Nephron progenitor cell (in vitro differentiated cells): ENCODE data around the gene EPHA6.
"Not testable (repeated sequence)": the region's sequence is repeated elsewhere in the genome, so short reads cannot be mapped to it uniquely, and the experiment has no call there.

Experiments
- DNase-seq: peaks from one replicate; pipeline ENCODE4 v3.0.0; 2021
- H3K27ac Mint-ChIP-seq: 2 replicates; pipeline ENCODE4 v1.8.0; 2021; ENCODE audit warnings: mild to moderate bottlenecking, moderate library complexity, mixed read lengths
- H3K27me3 Mint-ChIP-seq: 2 replicates; pipeline ENCODE4 v1.8.0; 2021; ENCODE audit warnings: mild to moderate bottlenecking, low read depth, mixed read lengths; ENCODE audit not compliant: poor library complexity
- H3K36me3 Mint-ChIP-seq: 2 replicates; pipeline ENCODE4 v1.8.0; 2021; ENCODE audit warnings: low read depth, mixed read lengths
- H3K4me1 Mint-ChIP-seq: 2 replicates; pipeline ENCODE4 v1.8.0; 2021; ENCODE audit warnings: mixed read lengths
- H3K4me3 Mint-ChIP-seq: 2 replicates; pipeline ENCODE4 v1.8.0; 2021; ENCODE audit warnings: mild to moderate bottlenecking, moderate library complexity, mixed read lengths
- H3K9me3 Mint-ChIP-seq: 2 replicates; pipeline ENCODE4 v1.8.0; 2021; ENCODE audit warnings: mild to moderate bottlenecking, moderate library complexity, mixed read lengths
- TF ChIP-seq, protein P1 (sequence below): fragments of 200-600 bp; sonication (generic); IDR thresholded peaks from 2 replicates; pipeline ENCODE4 v1.5.0; 2021; ENCODE audit warnings: antibody characterized with exemption

The EPHA6 gene

DNA sequence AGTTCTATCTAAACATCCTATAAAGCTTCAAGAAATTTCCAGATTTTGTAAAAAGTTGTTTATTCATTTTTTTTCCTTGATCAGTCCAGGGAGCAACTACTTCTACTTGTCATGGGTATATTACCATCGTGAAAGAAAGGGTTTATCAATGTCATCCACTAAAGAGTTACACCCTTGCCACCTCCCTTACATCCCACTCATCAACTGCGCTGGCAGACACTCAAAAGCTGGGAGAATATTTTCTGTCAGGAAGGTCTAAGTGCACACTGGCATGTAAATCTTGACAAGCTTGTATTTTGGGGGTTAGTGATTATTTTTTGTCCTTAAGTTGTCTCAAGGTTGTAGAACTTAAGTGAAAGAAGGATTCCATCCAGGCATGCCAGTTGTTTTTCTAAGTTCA, 761.8 kb downstream of the EPHA6 start:
- no peaks in the 10 kb centered on the region for H3K9me3 Mint-ChIP-seq
- no peak overlapping the region for H3K4me3 Mint-ChIP-seq
- DNase-seq, result no peak
- no peaks in the 10 kb centered on the region for H3K36me3 Mint-ChIP-seq
- H3K27me3 Mint-ChIP-seq, result no peaks in the 10 kb centered on the region
- peaks cover 17% of the 10 kb centered on the region for H3K4me1 Mint-ChIP-seq
- TF ChIP-seq, protein P1, sequence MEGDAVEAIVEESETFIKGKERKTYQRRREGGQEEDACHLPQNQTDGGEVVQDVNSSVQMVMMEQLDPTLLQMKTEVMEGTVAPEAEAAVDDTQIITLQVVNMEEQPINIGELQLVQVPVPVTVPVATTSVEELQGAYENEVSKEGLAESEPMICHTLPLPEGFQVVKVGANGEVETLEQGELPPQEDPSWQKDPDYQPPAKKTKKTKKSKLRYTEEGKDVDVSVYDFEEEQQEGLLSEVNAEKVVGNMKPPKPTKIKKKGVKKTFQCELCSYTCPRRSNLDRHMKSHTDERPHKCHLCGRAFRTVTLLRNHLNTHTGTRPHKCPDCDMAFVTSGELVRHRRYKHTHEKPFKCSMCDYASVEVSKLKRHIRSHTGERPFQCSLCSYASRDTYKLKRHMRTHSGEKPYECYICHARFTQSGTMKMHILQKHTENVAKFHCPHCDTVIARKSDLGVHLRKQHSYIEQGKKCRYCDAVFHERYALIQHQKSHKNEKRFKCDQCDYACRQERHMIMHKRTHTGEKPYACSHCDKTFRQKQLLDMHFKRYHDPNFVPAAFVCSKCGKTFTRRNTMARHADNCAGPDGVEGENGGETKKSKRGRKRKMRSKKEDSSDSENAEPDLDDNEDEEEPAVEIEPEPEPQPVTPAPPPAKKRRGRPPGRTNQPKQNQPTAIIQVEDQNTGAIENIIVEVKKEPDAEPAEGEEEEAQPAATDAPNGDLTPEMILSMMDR, result no peak
- H3K27ac Mint-ChIP-seq, result no peak overlapping the region

DNA sequence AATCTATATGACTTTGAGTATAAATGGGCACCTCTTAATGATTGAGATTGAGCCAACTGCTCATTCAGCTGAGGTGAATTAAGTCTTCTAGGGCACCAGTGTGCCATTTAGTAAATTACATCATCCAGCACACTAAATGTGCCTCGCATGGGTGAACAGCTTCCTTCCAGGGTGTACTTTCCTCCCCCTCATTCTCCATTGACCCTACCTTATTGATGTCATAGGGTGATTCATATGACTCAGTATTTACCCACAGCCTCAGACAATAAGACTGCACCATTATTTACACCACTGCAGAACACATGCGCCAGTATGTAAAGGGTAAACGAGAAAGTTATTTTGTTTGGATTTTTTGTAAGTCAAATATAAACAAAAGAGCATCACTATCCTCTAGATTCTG, 765.0 kb downstream of the EPHA6 start:
- no peak overlapping the region for H3K27ac Mint-ChIP-seq
- TF ChIP-seq, protein P1, result no peak
- no peaks in the 10 kb centered on the region for H3K27me3 Mint-ChIP-seq
- H3K9me3 Mint-ChIP-seq, result no peaks in the 10 kb centered on the region
- no peak for DNase-seq
- no peak overlapping the region for H3K4me3 Mint-ChIP-seq
- H3K36me3 Mint-ChIP-seq, result no peaks in the 10 kb centered on the region
- H3K4me1 Mint-ChIP-seq, result peaks cover 17% of the 10 kb centered on the region

DNA sequence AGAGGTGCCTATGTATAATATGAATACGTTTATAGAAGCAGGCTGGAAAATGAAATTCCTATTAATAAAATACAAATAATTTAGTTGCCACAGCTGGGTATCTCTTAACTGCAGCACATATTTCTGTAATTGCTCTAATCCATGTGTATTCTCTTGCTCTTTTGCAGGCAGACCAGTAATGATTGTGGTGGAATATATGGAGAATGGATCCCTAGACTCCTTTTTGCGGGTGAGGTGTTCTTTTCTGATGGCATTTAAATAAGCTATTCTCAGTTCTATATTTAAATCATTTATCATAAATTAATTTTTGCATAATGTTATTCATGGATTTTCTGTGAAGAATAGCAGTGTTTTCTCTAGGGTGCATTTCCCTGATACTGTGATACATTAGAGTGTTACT, 796.2 kb downstream of the EPHA6 start:
- DNase-seq, result no peak
- Mint-ChIP-seq H3K4me1 (no peaks in the 10 kb centered on the region), H3K9me3 (no peaks in the 10 kb centered on the region), H3K36me3 (no peaks in the 10 kb centered on the region), H3K27me3 (peaks cover 3% of the 10 kb centered on the region), H3K27ac (no peak overlapping the region), H3K4me3 (no peak overlapping the region)
- TF ChIP-seq, protein P1, result no peak

DNA sequence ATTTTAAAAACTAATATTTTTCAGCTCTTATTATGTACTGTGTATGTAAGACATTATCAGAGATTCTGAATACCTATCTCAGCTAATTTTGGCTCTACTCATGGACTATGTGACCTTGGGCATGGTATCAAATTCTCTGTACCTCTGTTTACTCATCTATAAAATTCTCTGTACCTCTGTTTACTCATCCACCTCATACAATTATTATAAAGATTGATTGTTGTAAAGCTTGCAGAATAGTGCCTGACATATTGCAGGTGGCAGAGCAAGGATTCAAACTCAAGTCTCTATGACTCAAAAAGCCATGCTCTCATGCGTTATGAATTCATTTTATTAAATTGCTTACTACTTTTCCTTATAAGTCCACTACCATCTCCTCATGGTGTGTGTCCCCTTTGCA, 798.2 kb downstream of the EPHA6 start:
- no peak for DNase-seq
- TF ChIP-seq, protein P1, result no peak
- peaks cover 3% of the 10 kb centered on the region for H3K27me3 Mint-ChIP-seq
- H3K4me1 Mint-ChIP-seq, result no peaks in the 10 kb centered on the region
- H3K4me3 Mint-ChIP-seq, result no peak overlapping the region
- no peaks in the 10 kb centered on the region for H3K36me3 Mint-ChIP-seq
- no peaks in the 10 kb centered on the region for H3K9me3 Mint-ChIP-seq
- no peak overlapping the region for H3K27ac Mint-ChIP-seq

DNA sequence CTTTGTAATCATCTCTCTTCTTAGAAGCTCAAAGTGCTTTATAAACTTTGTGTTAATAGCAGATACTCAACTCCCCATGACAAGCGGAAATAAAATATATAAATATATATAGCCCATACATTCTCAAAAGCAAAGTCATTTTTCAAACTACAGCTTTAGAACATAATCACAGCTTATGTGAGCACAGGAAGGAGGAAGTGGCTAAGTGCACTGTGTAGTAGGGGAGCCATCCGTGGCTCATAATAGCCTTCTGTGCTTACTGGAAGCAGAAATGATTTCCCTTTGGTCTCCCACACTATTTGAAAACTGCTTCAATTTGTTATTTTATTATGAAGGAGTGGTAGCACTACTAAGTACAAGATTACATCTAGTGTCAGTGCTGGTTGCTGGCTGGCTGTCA, 798.7 kb downstream of the EPHA6 start:
- H3K4me3 Mint-ChIP-seq, result no peak overlapping the region
- H3K4me1 Mint-ChIP-seq, result no peaks in the 10 kb centered on the region
- no peak overlapping the region for H3K27ac Mint-ChIP-seq
- H3K36me3 Mint-ChIP-seq, result no peaks in the 10 kb centered on the region
- H3K9me3 Mint-ChIP-seq, result no peaks in the 10 kb centered on the region
- DNase-seq, result no peak
- TF ChIP-seq, protein P1, result no peak
- H3K27me3 Mint-ChIP-seq, result peaks cover 3% of the 10 kb centered on the region

DNA sequence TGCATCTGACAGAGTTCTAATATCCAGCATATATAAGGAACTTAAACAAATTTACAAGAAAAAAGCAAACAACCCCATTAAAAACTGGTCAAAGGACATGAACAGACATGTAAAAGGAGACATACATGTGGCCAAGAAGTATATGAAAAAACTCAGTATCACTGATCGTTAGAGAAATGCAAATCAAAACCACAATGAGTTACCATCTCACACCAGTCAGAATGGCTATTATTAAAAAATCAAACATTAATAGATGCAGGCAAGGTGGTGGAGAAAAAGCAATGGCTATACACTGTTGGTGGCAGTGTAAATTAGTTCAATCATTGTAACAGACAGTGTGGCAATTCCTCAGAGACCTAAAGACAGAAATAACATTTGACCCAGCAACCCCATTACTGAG, 806.1 kb downstream of the EPHA6 start:
- H3K9me3 Mint-ChIP-seq, H3K27ac Mint-ChIP-seq, H3K4me3 Mint-ChIP-seq, DNase-seq, H3K4me1 Mint-ChIP-seq, H3K27me3 Mint-ChIP-seq, H3K36me3 Mint-ChIP-seq: not testable (repeated sequence)
